Bronchial epithelial cell (primary cell): ENCODE results near the gene RBFOX1. TPM values are rescaled to one million over a fixed set of nuclear protein-coding genes. Genes with fewer than 3 reads are reported as not detected.

Source experiments
- DNase-seq: peaks from one replicate; pipeline ENCODE4 v3.0.0-alpha.2; 2010; ENCODE audit warnings: low read depth
- FAIRE-seq: peaks from 2 replicates; lab custom pipeline; 2011; peaks lifted over from hg19 to GRCh38; lab: Jason Lieb, UNC
- H3K27me3 ChIP-seq: 2 replicates; pipeline ENCODE4 v1.5.1; 2011; ENCODE audit warnings: low read length; ENCODE audit not compliant: control insufficient read depth, insufficient read depth
- H3K36me3 ChIP-seq: 2 replicates; pipeline ENCODE4 v1.5.1; 2011; ENCODE audit warnings: low read length; ENCODE audit not compliant: control insufficient read depth, insufficient read depth
- H3K4me3 ChIP-seq: 2 replicates; pipeline ENCODE4 v1.5.1; 2011; ENCODE audit warnings: mild to moderate bottlenecking, low read depth, low read length, control low read depth
- total RNA-seq: library from RNA; depleted of rRNA; stranded (reverse); fragments of >200 nt; gene quantifications from 2 replicates; pipeline ENCODE4 v1.2.1, GENCODE V29; 2014
- TF ChIP-seq, protein P1 (sequence below): IDR thresholded peaks from 2 replicates; pipeline ENCODE4 v1.5.1; 2011; ENCODE audit warnings: mild to moderate bottlenecking, moderate library complexity, low read length, control low read depth, inconsistent platforms; ENCODE audit not compliant: insufficient read depth, severe bottlenecking

Gene RBFOX1
- total RNA-seq, 1 donor from 2014 or later, result not detected

DNA sequence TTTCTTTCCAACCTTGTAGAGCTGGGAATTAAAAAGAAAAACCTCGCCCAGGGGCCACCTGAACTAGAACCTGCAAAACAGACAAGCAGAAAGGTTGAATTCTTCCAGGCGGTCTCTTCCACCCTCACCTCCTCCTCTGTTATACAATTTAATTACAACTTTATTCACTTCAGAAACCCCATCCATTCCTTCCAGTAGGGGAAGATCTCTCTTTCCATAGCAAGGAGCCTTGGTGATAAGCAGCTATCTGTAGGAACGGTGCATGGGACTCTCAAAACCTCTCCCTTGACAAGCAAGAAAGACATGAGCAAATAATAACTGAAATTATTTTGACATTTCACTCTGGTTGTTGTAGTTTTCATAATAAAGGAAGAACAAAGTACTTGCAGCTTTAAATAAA, 176.0 kb downstream of the RBFOX1 start:
- TF ChIP-seq, protein P1, sequence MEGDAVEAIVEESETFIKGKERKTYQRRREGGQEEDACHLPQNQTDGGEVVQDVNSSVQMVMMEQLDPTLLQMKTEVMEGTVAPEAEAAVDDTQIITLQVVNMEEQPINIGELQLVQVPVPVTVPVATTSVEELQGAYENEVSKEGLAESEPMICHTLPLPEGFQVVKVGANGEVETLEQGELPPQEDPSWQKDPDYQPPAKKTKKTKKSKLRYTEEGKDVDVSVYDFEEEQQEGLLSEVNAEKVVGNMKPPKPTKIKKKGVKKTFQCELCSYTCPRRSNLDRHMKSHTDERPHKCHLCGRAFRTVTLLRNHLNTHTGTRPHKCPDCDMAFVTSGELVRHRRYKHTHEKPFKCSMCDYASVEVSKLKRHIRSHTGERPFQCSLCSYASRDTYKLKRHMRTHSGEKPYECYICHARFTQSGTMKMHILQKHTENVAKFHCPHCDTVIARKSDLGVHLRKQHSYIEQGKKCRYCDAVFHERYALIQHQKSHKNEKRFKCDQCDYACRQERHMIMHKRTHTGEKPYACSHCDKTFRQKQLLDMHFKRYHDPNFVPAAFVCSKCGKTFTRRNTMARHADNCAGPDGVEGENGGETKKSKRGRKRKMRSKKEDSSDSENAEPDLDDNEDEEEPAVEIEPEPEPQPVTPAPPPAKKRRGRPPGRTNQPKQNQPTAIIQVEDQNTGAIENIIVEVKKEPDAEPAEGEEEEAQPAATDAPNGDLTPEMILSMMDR, result no peak
- FAIRE-seq (no peak), DNase-seq (no peak)
- H3K4me3 ChIP-seq, result no peak overlapping the region
- H3K27me3 ChIP-seq, result no peaks in the 10 kb centered on the region
- H3K36me3 ChIP-seq, result no peaks in the 10 kb centered on the region

DNA sequence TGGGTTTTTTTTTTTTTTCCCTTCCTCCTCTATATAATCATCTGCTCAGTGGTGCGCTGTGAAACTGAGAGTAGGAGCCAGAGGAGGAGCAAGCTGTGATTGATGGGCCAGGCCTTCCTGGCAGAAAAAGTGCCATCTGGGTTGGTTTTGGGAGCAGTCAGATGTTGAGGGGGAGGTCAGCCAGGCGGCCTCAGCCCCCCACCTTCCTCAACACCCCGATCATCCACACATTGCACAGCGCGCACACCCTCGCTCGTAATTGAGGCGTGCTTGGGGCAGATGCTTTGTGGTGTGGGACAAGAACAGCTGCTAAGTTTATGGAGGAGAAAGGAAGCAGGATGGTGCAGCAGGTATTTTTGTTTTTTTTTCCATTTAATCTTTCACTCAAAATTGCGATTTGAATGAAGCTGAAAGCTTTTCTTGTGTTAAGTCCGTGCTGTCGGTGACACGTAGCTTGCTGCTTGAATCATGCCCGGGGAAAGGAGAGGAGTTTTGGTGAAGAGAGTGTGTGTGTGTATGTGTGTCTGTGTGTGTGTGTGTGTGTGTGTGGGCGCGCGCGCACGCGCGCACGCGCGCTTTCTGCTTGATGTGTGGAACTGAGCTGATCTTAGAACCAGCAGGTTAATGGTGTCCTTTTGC, 177.4 kb downstream of the RBFOX1 start:
- Histone ChIP-seq H3K27me3 (no peaks in the 10 kb centered on the region), H3K4me3 (no peak overlapping the region), H3K36me3 (no peaks in the 10 kb centered on the region)
- FAIRE-seq (no peak), DNase-seq (no peak)
- TF ChIP-seq, protein P1, result no peak

DNA sequence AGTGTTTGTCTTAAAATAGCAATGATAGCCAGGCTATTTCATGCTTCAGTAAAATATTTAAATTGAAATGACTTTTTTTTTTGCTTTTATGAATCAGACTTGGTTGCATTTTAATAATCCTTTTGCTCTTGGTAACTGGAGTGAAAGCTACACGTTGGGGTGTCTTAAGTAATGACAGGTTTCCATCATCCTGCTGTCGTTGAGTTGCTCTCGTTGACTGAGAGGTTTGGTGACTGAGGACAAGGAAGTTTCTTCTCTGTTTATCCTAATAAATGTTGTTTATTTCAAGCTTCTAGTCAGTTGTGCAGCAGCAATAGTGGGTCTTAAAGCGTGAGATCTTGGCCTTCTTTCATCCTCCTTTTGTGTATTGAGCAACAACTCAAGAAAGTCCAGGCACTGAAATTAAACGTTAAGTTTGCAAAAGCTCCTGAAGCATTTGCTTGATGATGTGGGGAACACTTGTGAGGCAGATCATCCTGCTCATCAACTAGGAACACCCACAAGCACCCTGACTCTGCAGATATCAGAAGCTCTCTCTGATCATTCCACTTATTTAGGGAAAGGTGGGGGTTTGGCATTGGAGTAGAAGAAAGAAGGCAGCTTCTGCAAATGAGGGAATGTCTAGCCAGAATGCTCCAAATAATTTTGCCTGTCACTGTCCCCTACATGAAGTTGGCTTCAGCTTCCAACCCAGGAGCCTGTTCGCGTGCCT, 179.1 kb downstream of the RBFOX1 start:
- TF ChIP-seq, protein P1, result no peak
- DNase-seq, result no peak
- Histone ChIP-seq H3K4me3 (no peak overlapping the region), H3K27me3 (no peaks in the 10 kb centered on the region), H3K36me3 (no peaks in the 10 kb centered on the region)
- FAIRE-seq, result no peak

DNA sequence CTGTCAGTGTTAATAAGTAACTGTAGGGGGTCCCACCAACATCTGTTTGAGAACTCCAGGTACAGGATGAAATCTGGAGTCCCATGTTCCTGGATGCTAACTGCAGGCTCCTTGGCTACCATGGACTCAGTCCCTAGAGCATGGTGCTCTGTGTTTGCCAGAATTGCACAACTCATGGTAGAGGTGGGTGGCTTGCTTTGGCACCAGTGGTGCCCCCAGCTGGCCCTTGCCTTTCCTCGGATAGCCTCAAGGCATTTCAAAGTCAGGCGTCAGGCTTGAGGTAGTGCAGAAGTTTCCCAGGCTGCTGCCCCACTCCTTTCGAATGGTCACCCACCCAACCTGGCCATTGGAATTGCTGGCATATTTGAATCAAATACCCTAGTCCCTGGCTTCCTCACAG, 179.9 kb downstream of the RBFOX1 start:
- no peaks in the 10 kb centered on the region for H3K27me3 ChIP-seq
- no peak for DNase-seq
- no peaks in the 10 kb centered on the region for H3K36me3 ChIP-seq
- TF ChIP-seq, protein P1, result no peak
- no peak for FAIRE-seq
- H3K4me3 ChIP-seq, result no peak overlapping the region

DNA sequence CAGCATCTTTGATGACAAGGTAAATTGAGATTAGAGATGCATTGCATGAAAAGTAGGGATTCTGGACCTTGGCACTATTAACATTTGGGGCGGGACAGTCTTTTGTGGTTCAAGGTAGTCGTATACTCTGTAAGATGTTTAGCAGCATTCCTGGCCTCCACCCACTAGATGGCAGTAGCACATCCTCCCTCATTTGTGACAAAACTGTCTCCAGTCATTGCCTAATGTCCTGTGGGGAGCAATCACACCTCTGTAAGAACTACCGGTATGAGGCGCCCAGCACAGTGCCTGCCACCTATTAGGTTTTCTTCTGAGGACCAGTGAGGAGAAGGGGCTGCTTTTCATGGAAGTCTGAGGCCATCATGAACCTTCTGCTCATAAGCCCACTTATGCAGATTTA, 180.8 kb downstream of the RBFOX1 start:
- DNase-seq (no peak), FAIRE-seq (no peak)
- no peak overlapping the region for H3K4me3 ChIP-seq
- H3K36me3 ChIP-seq, result no peaks in the 10 kb centered on the region
- no peaks in the 10 kb centered on the region for H3K27me3 ChIP-seq
- TF ChIP-seq, protein P1, result no peak
